IMR-90 (cell line): ENCODE data around the gene CANT1. TPM values are rescaled to one million over a fixed set of nuclear protein-coding genes. Genes with fewer than 3 reads are reported as not detected.

Experiments
- ATAC-seq: fragments of 200-7000 bp; cut with Tn5 transposase; 2 replicates; pipeline ENCODE4 v1.9.1; 2020; ENCODE audit warnings: low read depth, mild to moderate bottlenecking, moderate library complexity
- BruUV-seq: library from RNA; stranded (reverse); fragments of 400-500 nt; replicated peaks from 2 replicates; lab custom pipeline; 2021; lab: Mats Ljungman, UMichigan
- CTCF ChIA-PET: fragments of 300-600 bp; formaldehyde crosslinking; extraction: SDS; loops from one replicate; lab custom pipeline; 2021; ENCODE audit warnings: antibody characterized with exemption; lab: Yijun Ruan, JAX
- POLR2A ChIA-PET: fragments of 300-600 bp; sonication (Branson Sonifier 250); formaldehyde crosslinking; loops from one replicate; lab custom pipeline; 2022; ENCODE audit warnings: antibody characterized with exemption; ENCODE audit not compliant: unreplicated experiment; lab: Charles Lee
- DNase-seq: peaks from one replicate; pipeline ENCODE4 v3.0.0; 2013
- H2AFZ ChIP-seq: replicated peaks from 2 replicates; pipeline ENCODE3; 2013; ENCODE audit warnings: low read length, mild to moderate bottlenecking; ENCODE audit not compliant: poor library complexity
- H2AK5ac ChIP-seq: 2 replicates; pipeline ENCODE4 v1.6.1; 2013; ENCODE audit warnings: low read depth, low read length, inconsistent platforms
- H2AK9ac ChIP-seq: replicated peaks from 2 replicates; pipeline ENCODE3; 2013; ENCODE audit warnings: mild to moderate bottlenecking, low read depth, low read length, moderate library complexity; ENCODE audit not compliant: poor library complexity
- H2BK120ac ChIP-seq: 2 replicates; pipeline ENCODE4 v1.6.1; 2013; ENCODE audit warnings: low read depth, low read length, inconsistent platforms
- H2BK15ac ChIP-seq: 3 replicates; pipeline ENCODE4 v1.6.1; 2013; ENCODE audit warnings: low read depth, low read length, inconsistent platforms
- H2BK20ac ChIP-seq: 2 replicates; pipeline ENCODE4 v1.6.1; 2013; ENCODE audit warnings: low read depth, mild to moderate bottlenecking, inconsistent platforms, low read length, moderate library complexity
- H2BK5ac ChIP-seq: 2 replicates; pipeline ENCODE4 v1.6.1; 2013; ENCODE audit warnings: mild to moderate bottlenecking, low read depth, low read length, inconsistent platforms; ENCODE audit not compliant: poor library complexity, severe bottlenecking
- H3K14ac ChIP-seq: replicated peaks from 2 replicates; pipeline ENCODE4 v1.6.1; 2013; ENCODE audit warnings: low read depth, low read length, inconsistent platforms
- H3K18ac ChIP-seq: 2 replicates; pipeline ENCODE4 v1.6.1; 2013; ENCODE audit warnings: low read depth, low read length, control low read depth
- H3K23ac ChIP-seq: 2 replicates; pipeline ENCODE4 v1.6.1; 2013; ENCODE audit warnings: low read depth, low read length, inconsistent platforms
- H3K27ac ChIP-seq: 2 replicates; pipeline ENCODE4 v1.5.1; 2013; ENCODE audit warnings: mild to moderate bottlenecking, control low read depth, low read length; ENCODE audit not compliant: insufficient read depth
- H3K27me3 ChIP-seq: 2 replicates; pipeline ENCODE4 v1.6.1; 2013; ENCODE audit warnings: low read length; ENCODE audit not compliant: control insufficient read depth, insufficient read depth
- H3K36me3 ChIP-seq: 2 replicates; pipeline ENCODE4 v1.6.1; 2013; ENCODE audit warnings: low read length, mixed read lengths; ENCODE audit not compliant: control insufficient read depth, insufficient read depth
- H3K4ac ChIP-seq: 2 replicates; pipeline ENCODE4 v1.6.1; 2013; ENCODE audit warnings: low read depth, low read length, inconsistent platforms
- H3K4me1 ChIP-seq: 2 replicates; pipeline ENCODE4 v1.6.1; 2013; ENCODE audit warnings: low read length, mixed read lengths; ENCODE audit not compliant: control insufficient read depth, insufficient read depth
- H3K4me2 ChIP-seq: 2 replicates; pipeline ENCODE4 v1.6.1; 2013; ENCODE audit warnings: low read depth, mild to moderate bottlenecking, control low read depth, low read length, moderate library complexity
- H3K4me3 ChIP-seq: 2 replicates; pipeline ENCODE4 v1.5.1; 2013; ENCODE audit warnings: low read depth, mild to moderate bottlenecking, control low read depth, low read length, moderate library complexity; ENCODE audit not compliant: insufficient read depth
- H3K56ac ChIP-seq: 2 replicates; pipeline ENCODE4 v1.6.1; 2013; ENCODE audit warnings: low read length, inconsistent platforms; ENCODE audit not compliant: insufficient read depth; ENCODE audit errors: extremely low read depth
- H3K79me1 ChIP-seq, 2 experiments: 2 replicates each; pipeline ENCODE4 v1.6.1; 2013; ENCODE audit warnings: low read length in 2 of 2, inconsistent platforms in 1 of 2, low read depth in 1 of 2
- H3K9ac ChIP-seq: 2 replicates; pipeline ENCODE4 v1.6.1; 2013; ENCODE audit warnings: low read depth, low read length, control low read depth
- H3K9me1 ChIP-seq: 2 replicates; pipeline ENCODE4 v1.6.1; 2013; ENCODE audit warnings: low read length, inconsistent platforms; ENCODE audit not compliant: insufficient read depth
- H3K9me3 ChIP-seq: 2 replicates; pipeline ENCODE4 v1.6.1; 2013; ENCODE audit warnings: low read length; ENCODE audit not compliant: control insufficient read depth, insufficient read depth
- H4K20me1 ChIP-seq: 2 replicates; pipeline ENCODE4 v1.6.1; 2013; ENCODE audit warnings: low read length, inconsistent platforms; ENCODE audit not compliant: insufficient read depth
- H4K5ac ChIP-seq: 2 replicates; pipeline ENCODE4 v1.6.1; 2013; ENCODE audit warnings: mild to moderate bottlenecking, low read depth, low read length, control low read depth
- H4K8ac ChIP-seq, 2 experiments: 2 replicates each; pipeline ENCODE4 v1.6.1; 2013; ENCODE audit warnings: low read depth in 2 of 2, low read length in 2 of 2, control low read depth in 1 of 2, inconsistent platforms in 1 of 2
- H4K91ac ChIP-seq: 2 replicates; pipeline ENCODE4 v1.6.1; 2013; ENCODE audit warnings: low read depth, low read length, inconsistent platforms; ENCODE audit not compliant: insufficient read depth
- FOS ChIP-seq: fragments of 150-350 bp; IDR thresholded peaks from 2 replicates; pipeline ENCODE4 v1.6.1; 2016; ENCODE audit warnings: low read depth, low read length
- MAZ ChIP-seq: IDR thresholded peaks from 2 replicates; pipeline ENCODE4 v1.6.1; 2012; ENCODE audit warnings: low read depth, mild to moderate bottlenecking, low read length, improper control_type of control experiment, moderate library complexity, borderline replicate concordance
- RFX5 ChIP-seq: IDR thresholded peaks from 2 replicates; pipeline ENCODE4 v1.8.0; 2012; ENCODE audit warnings: low read depth, mild to moderate bottlenecking, low read length, moderate library complexity
- WGBS, 2 experiments: methylation state at CpG; one replicate each; pipeline versions ENCODE4 v1.1.5 to v1.1.7; 2013; ENCODE audit warnings: missing lambda C conversion rate in 2 of 2; ENCODE audit not compliant: insufficient read length in 1 of 2; ENCODE audit errors: extremely low coverage in 2 of 2; 5-methylcytosine and 5-hydroxymethylcytosine counted together
- dilution Hi-C: fragments of 300-500 bp; cut with HindIII; formaldehyde crosslinking; loops from one replicate; pipeline ENCODE4 v1.14.3; 2018; ENCODE audit warnings: low sequenced_read_pairs; ENCODE audit not compliant: unreplicated experiment
- in situ Hi-C: fragments of 300-500 bp; cut with MboI; formaldehyde crosslinking; loops from 3 replicates; pipeline ENCODE4 v1.14.3; 2019; ENCODE audit warnings: low sequenced_read_pairs, inconsistent platforms, mixed read lengths
- intact Hi-C: fragments of 100-400 bp; cut with micrococcal nuclease; formaldehyde crosslinking; loops from 2 replicates; pipeline ENCODE4 v1.10.0; 2022
- polyA plus RNA-seq, 3 experiments: library from polyadenylated mRNA; depleted of rRNA; stranded (reverse); fragments of >200 nt; gene quantifications; 2 replicates each; pipeline ENCODE4 v1.2.3, GENCODE V29; 2012; ENCODE audit warnings: low replicate concordance in 1 of 3
- total RNA-seq: library from RNA; depleted of rRNA; stranded (reverse); fragments of >200 nt; gene quantifications from 2 replicates; pipeline ENCODE4 v1.2.3, GENCODE V29; 2012
- TF ChIP-seq, protein P1 (sequence below): fragments of 150-350 bp; IDR thresholded peaks from 2 replicates; pipeline ENCODE4 v1.6.1; 2017; ENCODE audit warnings: mild to moderate bottlenecking, antibody characterized with exemption, low read length, low read depth

The CANT1 gene
- total and polyA plus RNA-seq, 2 of the 4 experiments (the other 2 are of a cell fraction), result 51.8 to 73.4 TPM

DNA sequence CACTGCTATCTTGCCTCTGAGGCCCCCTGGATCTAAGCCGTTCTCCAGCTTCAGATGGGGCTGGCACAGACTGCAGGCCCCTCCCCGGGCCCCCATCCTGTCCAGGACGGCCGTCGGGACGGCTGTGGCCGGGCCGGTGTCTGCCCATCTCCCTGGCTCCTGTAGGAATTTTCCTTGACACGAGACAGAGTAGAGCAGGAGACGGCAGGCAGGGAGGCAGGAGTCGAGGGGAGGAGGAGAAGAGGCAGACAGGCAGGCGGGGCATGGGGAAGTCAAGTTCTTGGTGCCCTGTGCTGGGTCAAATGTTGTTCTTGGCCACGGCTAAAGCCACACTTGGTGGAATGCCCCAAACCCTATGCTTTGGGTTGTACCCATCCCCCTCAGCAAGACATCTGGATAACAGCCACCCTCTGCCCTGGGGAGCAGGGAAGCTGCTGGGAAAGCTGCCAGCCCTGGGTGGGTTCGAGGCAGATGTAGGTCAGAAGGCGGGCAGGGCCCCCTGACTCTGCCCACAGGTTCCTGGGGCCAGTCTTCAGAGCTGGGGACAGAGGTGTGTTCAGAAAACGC, 18.4 kb upstream of the CANT1 start (continued):
- no peak for TF ChIP-seq FOS

- dilution Hi-C loops (no loop called here), intact Hi-C loops (no loop called here), in situ Hi-C loops (no loop called here)
- Histone ChIP-seq H3K27ac (peak overlapping the region; percentile 18), H4K5ac (peak overlapping the region; percentile 88), H2AK5ac (peak overlapping the region; percentile 96), H3K14ac (peak overlapping the region; percentile 70), H2AFZ (peak overlapping the region; percentile 58), H3K79me1 (peaks cover 7 to 31% of the 10 kb centered on the region in 2 experiments; a peak in 2 of 4 replicates), H3K18ac (peak overlapping the region; percentile 87), H3K9ac (peak overlapping the region; percentile 0; the same call in 1 of the 2 replicates), H3K9me3 (no peaks in the 10 kb centered on the region), H2BK5ac (peak overlapping the region; percentile 28), H2BK15ac (peak overlapping the region; percentile 82; the same call in 2 of the 3 replicates), H4K20me1 (no peaks in the 10 kb centered on the region), H4K91ac (peak overlapping the region; percentile 79), H3K36me3 (no peaks in the 10 kb centered on the region), H3K27me3 (peaks cover under 1% of the 10 kb centered on the region; the same call in 1 of the 2 replicates), H3K4me2 (peak overlapping the region; percentile 54), H3K56ac (no peak overlapping the region), H2AK9ac (peak overlapping the region; percentile 59), H3K9me1 (peaks cover 24% of the 10 kb centered on the region), H3K23ac (0 out of 2 replicates have a peak overlapping the region, but pooled peaks have one; percentile 6), H2BK20ac (peak overlapping the region; percentile 93), H3K4me1 (peaks cover 27% of the 10 kb centered on the region), H3K4ac (peak overlapping the region; percentile 82), H3K4me3 (no peak overlapping the region), H4K8ac (peak overlapping the region; percentile 71 to 88; a peak in 3 of 4 replicates), H2BK120ac (peak overlapping the region; percentile 92)
- ATAC-seq, result peak; percentile 10; the same call in 1 of the 2 replicates
- DNase-seq, result no peak
- BruUV-seq, result no TSS peak
- TF ChIP-seq RFX5, result no peak
- no peak for TF ChIP-seq MAZ
- TF ChIP-seq, protein P1, sequence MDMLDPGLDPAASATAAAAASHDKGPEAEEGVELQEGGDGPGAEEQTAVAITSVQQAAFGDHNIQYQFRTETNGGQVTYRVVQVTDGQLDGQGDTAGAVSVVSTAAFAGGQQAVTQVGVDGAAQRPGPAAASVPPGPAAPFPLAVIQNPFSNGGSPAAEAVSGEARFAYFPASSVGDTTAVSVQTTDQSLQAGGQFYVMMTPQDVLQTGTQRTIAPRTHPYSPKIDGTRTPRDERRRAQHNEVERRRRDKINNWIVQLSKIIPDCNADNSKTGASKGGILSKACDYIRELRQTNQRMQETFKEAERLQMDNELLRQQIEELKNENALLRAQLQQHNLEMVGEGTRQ, result no peak
- WGBS, 2 experiments, result 67% methylated on average over 3 of the region's 10 CpGs; no CpG with 5 or more reads in 1 of the 2 experiments
- POLR2A ChIA-PET, result interaction anchor here (1.0 kb wide), 1 partner anchor 11 kb away, joined by 3 read pairs; no protein-coding TSS in a partner anchor
- CTCF ChIA-PET, result interaction anchor here (0.9 to 1.1 kb wide), 3 partner anchors 18 to 365 kb away, joined by 3 to 4 read pairs (median 3); no protein-coding TSS in a partner anchor
Measured at GRCh38 chr17:79027274-79027924, 17.8 kb upstream of the CANT1 start.
